ENCODE results near the gene MSRB1. TPM values are rescaled to one million over a fixed set of nuclear protein-coding genes. Genes with fewer than 3 reads are reported as not detected.

Gene MSRB1
- total RNA-seq, 1 experiment from 2014 or later = 49.4 TPM

GRCh38 chr16:1908983-1909382, 34.0 kb downstream of the MSRB1 start:
- Histone ChIP-seq H3K79me2 (ENCODE audit: low read depth) (no peaks in the 10 kb centered on the region), H3K9me2 (ENCODE audit: insufficient read depth) (no peaks in the 10 kb centered on the region), H3K4me2 (no peak overlapping the region), H4K20me1 (ENCODE audit: insufficient read depth) (no peaks in the 10 kb centered on the region), H2AFZ (no peak overlapping the region), H3K36me3 (ENCODE audit: low read depth) (no peaks in the 10 kb centered on the region), H3K4me3 (no peak overlapping the region), H3F3A (ENCODE audit: insufficient read depth, low read depth) (peaks cover 3% of the 10 kb centered on the region; the same call in 1 of the 2 replicates), H3K27ac (no peak overlapping the region), H3K9me3 (ENCODE audit: insufficient read depth, low read depth) (no peaks in the 10 kb centered on the region), H3K4me1 (replicated peaks; ENCODE audit: insufficient read depth) (peaks cover 36% of the 10 kb centered on the region), H3K27me3 (ENCODE audit: insufficient read depth, low read depth) (peaks cover 2% of the 10 kb centered on the region; the same call in 1 of the 2 replicates)
- no peak for DNase-seq
- intact Hi-C loops (cut with micrococcal nuclease; ENCODE audit: unreplicated experiment) = no loop called here
- no TSS peak for BruUV-seq (replicated peaks)
- TF ChIP-seq EZH2 (IDR thresholded peaks at IDR 0.05; ENCODE audit: low read depth) (no peak), CTCF (conservative IDR thresholded peaks at IDR 0.05) (no peak)
- POLR2A ChIA-PET (ENCODE audit: unreplicated experiment) = interaction anchor here (0.5 kb wide), 1 partner anchor 129 kb away, joined by 3 read pairs; no protein-coding TSS in a partner anchor
- CTCF ChIA-PET = no interaction called here

DNA sequence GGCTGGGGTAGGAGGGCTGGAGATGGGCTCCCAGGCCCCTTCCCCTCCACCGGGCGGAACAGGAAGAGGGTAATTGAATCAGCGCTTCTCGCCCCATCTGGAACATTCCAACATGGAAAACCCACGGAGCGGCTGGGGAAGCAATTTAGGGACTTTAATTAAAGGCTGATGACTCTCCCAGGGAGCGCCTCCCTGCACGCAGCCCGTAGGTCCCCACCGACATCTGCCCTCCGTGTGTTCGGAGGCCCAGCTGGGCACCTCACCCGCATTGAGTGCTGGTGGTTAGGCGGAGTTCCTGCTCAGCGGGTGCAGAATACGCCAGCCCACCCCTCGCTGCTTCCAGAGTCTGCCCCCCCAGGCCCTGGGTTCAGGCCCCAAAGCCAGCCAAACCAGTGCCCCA, 34.8 kb downstream of the MSRB1 start:
- Histone ChIP-seq H4K20me1 (ENCODE audit: insufficient read depth) (no peaks in the 10 kb centered on the region), H3K9me3 (ENCODE audit: insufficient read depth, low read depth) (no peaks in the 10 kb centered on the region), H3K27ac (no peak overlapping the region), H3K9me2 (ENCODE audit: insufficient read depth) (no peaks in the 10 kb centered on the region), H3K4me1 (replicated peaks; ENCODE audit: insufficient read depth) (peaks cover 28% of the 10 kb centered on the region), H3K4me2 (no peak overlapping the region), H3K36me3 (ENCODE audit: low read depth) (no peaks in the 10 kb centered on the region), H3F3A (ENCODE audit: insufficient read depth, low read depth) (peaks cover 3% of the 10 kb centered on the region; the same call in 1 of the 2 replicates), H3K4me3 (no peak overlapping the region), H3K27me3 (ENCODE audit: insufficient read depth, low read depth) (peaks cover 2% of the 10 kb centered on the region; the same call in 1 of the 2 replicates), H3K79me2 (ENCODE audit: low read depth) (no peaks in the 10 kb centered on the region), H2AFZ (no peak overlapping the region)
- intact Hi-C loops (cut with micrococcal nuclease; ENCODE audit: unreplicated experiment) = no loop called here
- no TSS peak for BruUV-seq (replicated peaks)
- CTCF ChIA-PET = no interaction called here
- no peak for TF ChIP-seq CTCF (conservative IDR thresholded peaks at IDR 0.05)
- TF ChIP-seq EZH2 (IDR thresholded peaks at IDR 0.05; ENCODE audit: low read depth) = no peak
- POLR2A ChIA-PET (ENCODE audit: unreplicated experiment) = no interaction called here
- no peak for DNase-seq

- Histone ChIP-seq H3K27me3 (ENCODE audit: insufficient read depth, low read depth) (peaks cover 2% of the 10 kb centered on the region; the same call in 1 of the 2 replicates), H3K9me2 (ENCODE audit: insufficient read depth) (no peaks in the 10 kb centered on the region), H3K9me3 (ENCODE audit: insufficient read depth, low read depth) (no peaks in the 10 kb centered on the region), H3K36me3 (ENCODE audit: low read depth) (no peaks in the 10 kb centered on the region), H2AFZ (no peak overlapping the region), H3K4me2 (no peak overlapping the region), H3K27ac (no peak overlapping the region), H3F3A (ENCODE audit: insufficient read depth, low read depth) (peaks cover 3% of the 10 kb centered on the region; the same call in 1 of the 2 replicates), H4K20me1 (ENCODE audit: insufficient read depth) (no peaks in the 10 kb centered on the region), H3K4me1 (replicated peaks; ENCODE audit: insufficient read depth) (peaks cover 19% of the 10 kb centered on the region; the same call in 1 of the 2 replicates), H3K79me2 (ENCODE audit: low read depth) (no peaks in the 10 kb centered on the region), H3K4me3 (no peak overlapping the region)
- TF ChIP-seq EZH2 (IDR thresholded peaks at IDR 0.05; ENCODE audit: low read depth) (no peak), CTCF (conservative IDR thresholded peaks at IDR 0.05) (no peak)
- ChIA-PET CTCF (no interaction called here), POLR2A (ENCODE audit: unreplicated experiment) (no interaction called here)
- BruUV-seq (replicated peaks) = no TSS peak
- DNase-seq = no peak
- intact Hi-C loops (cut with micrococcal nuclease; ENCODE audit: unreplicated experiment) = no loop called here
Observed at GRCh38 chr16:1907226-1907860, 35.7 kb downstream of the MSRB1 start.

Data from PC-9 (cell line).